HEK293T (cell line): ENCODE results near the gene SFT2D1.

Experiments used
- BHLHE40 ChIP-seq: fragments of 450-650 bp; IDR thresholded peaks from 2 replicates; pipeline ENCODE4 v1.6.1; 2016; ENCODE audit warnings: mild to moderate bottlenecking, moderate library complexity, borderline replicate concordance
- LEF1 ChIP-seq: fragments of 450-650 bp; IDR thresholded peaks from 2 replicates; pipeline ENCODE4 v1.6.1; 2017; ENCODE audit warnings: mild to moderate bottlenecking, borderline replicate concordance
- SP1 ChIP-seq: fragments of 450-650 bp; IDR thresholded peaks from 2 replicates; pipeline ENCODE4 v1.6.1; 2017

- no peak for TF ChIP-seq BHLHE40
- no peak for TF ChIP-seq SP1
- TF ChIP-seq LEF1 = no peak
Measured at GRCh38 chr6:166336847-166337246, 5.5 kb downstream of the SFT2D1 start.
